Caco-2 (cell line): ENCODE measurements around the gene MED14. TPM values are rescaled to one million over a fixed set of nuclear protein-coding genes. Genes with fewer than 3 reads are reported as not detected.

Source experiments
- BruUV-seq: library from RNA; stranded (reverse); fragments of 400-500 nt; replicated peaks from 2 replicates; lab custom pipeline; 2021; lab: Mats Ljungman, UMichigan
- CTCF ChIA-PET: fragments of 300-600 bp; sonication (Branson Sonifier 250); formaldehyde crosslinking; loops from one replicate; lab custom pipeline; 2022; ENCODE audit warnings: antibody characterized with exemption; lab: Charles Lee
- POLR2A ChIA-PET: fragments of 300-600 bp; sonication (Branson Sonifier 250); formaldehyde crosslinking; loops from one replicate; lab custom pipeline; 2022; ENCODE audit warnings: antibody characterized with exemption; lab: Charles Lee
- DNase-seq, 2 experiments: peaks; one replicate each; pipeline versions ENCODE4 v3.0.0 to v3.0.0-alpha.2; 2020 to 2022
- H3K27me3 ChIP-seq: replicated peaks from 2 replicates; pipeline ENCODE4 v1.6.0; 2011; ENCODE audit warnings: low read length; ENCODE audit not compliant: control insufficient read depth, insufficient read depth
- H3K36me3 ChIP-seq: 2 replicates; pipeline ENCODE4 v1.5.1; 2011; ENCODE audit warnings: low read length; ENCODE audit not compliant: control insufficient read depth, insufficient read depth
- H3K4me1 ChIP-seq: fragments of 250-450 bp; sonication (Bioruptor Pico); 2 replicates; pipeline ENCODE4 v1.5.1; 2020; ENCODE audit warnings: mild to moderate bottlenecking
- H3K4me3 ChIP-seq: 2 replicates; pipeline ENCODE4 v1.5.1; 2011; ENCODE audit warnings: low read depth, mild to moderate bottlenecking, control low read depth, low read length
- H3K9me3 ChIP-seq: fragments of 250-450 bp; sonication (Bioruptor Pico); 2 replicates; pipeline ENCODE4 v1.5.1; 2020; ENCODE audit warnings: mild to moderate bottlenecking, moderate library complexity
- H3K27ac Mint-ChIP-seq: one replicate; pipeline ENCODE4 v1.8.0; 2022; ENCODE audit warnings: mixed read lengths; ENCODE audit not compliant: unreplicated experiment
- H3K27me3 Mint-ChIP-seq: one replicate; pipeline ENCODE4 v1.8.0; 2022; ENCODE audit warnings: mixed read lengths; ENCODE audit not compliant: insufficient read depth, unreplicated experiment
- H3K36me3 Mint-ChIP-seq: one replicate; pipeline ENCODE4 v1.8.0; 2022; ENCODE audit warnings: mild to moderate bottlenecking, mixed read lengths; ENCODE audit not compliant: insufficient read depth, unreplicated experiment
- H3K4me1 Mint-ChIP-seq: one replicate; pipeline ENCODE4 v1.8.0; 2022; ENCODE audit warnings: low read depth, mixed read lengths; ENCODE audit not compliant: unreplicated experiment
- H3K4me3 Mint-ChIP-seq: one replicate; pipeline ENCODE4 v1.8.0; 2022; ENCODE audit warnings: mild to moderate bottlenecking, moderate library complexity, mixed read lengths; ENCODE audit not compliant: unreplicated experiment
- H3K9me3 Mint-ChIP-seq: one replicate; pipeline ENCODE4 v1.8.0; 2022; ENCODE audit warnings: mixed read lengths; ENCODE audit not compliant: unreplicated experiment
- intact Hi-C: fragments of 100-400 bp; cut with micrococcal nuclease; formaldehyde crosslinking; loops from one replicate; pipeline ENCODE4 v1.10.0; 2022; ENCODE audit not compliant: unreplicated experiment
- total RNA-seq: library from RNA; stranded (reverse); gene quantifications from 2 replicates; pipeline ENCODE4 v1.2.3, GENCODE V29; 2022
- TF ChIP-seq, protein P1 (sequence below), 2 experiments: fragments of 200-600 bp in 1 of 2; IDR thresholded peaks; 1 replicate in 1 of 2; 2 replicates in 1 of 2; pipeline versions ENCODE4 v1.5.1 to v1.8.0; 2011 to 2022; ENCODE audit warnings: antibody characterized with exemption in 1 of 2, control low read depth in 1 of 2, inconsistent platforms in 1 of 2, low read depth in 1 of 2, low read length in 1 of 2, mild to moderate bottlenecking in 1 of 2, moderate library complexity in 1 of 2; ENCODE audit not compliant: insufficient read depth in 1 of 2, severe bottlenecking in 1 of 2, unreplicated experiment in 1 of 2

MED14 gene
- total RNA-seq, 1 experiment from 2014 or later: 42.6 TPM

DNA sequence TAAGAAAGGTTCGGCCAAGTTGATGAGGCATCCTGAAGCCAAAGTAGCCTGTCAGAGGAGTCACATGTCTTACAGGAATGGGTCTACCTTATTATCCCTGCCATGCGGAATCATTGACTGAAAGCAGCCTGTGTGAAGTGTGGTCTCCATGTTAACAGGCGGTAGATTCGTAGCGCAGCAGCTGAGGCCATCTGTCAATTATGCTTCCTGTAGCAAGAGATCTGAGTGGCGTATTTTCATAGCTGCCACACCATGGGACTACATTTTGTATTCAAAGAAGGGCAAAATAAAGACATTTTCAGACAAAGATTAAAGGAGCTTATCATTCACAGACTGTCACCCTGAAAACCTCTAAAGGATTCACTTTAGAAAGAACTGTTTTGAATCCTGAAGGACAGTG is 11.2 kb upstream of the MED14 start:
- ChIA-PET CTCF (no interaction called here), POLR2A (no interaction called here)
- BruUV-seq: no TSS peak
- DNase-seq: no peak
- Mint-ChIP-seq H3K27me3 (no peaks in the 10 kb centered on the region), H3K9me3 (no peaks in the 10 kb centered on the region), H3K4me3 (no peak overlapping the region), H3K27ac (no peak overlapping the region), H3K4me1 (no peaks in the 10 kb centered on the region), H3K36me3 (no peaks in the 10 kb centered on the region)
- Histone ChIP-seq H3K9me3 (no peaks in the 10 kb centered on the region), H3K36me3 (no peaks in the 10 kb centered on the region), H3K4me1 (no peaks in the 10 kb centered on the region), H3K4me3 (no peak overlapping the region), H3K27me3 (no peaks in the 10 kb centered on the region)
- intact Hi-C loops: no loop called here
- TF ChIP-seq, protein P1, sequence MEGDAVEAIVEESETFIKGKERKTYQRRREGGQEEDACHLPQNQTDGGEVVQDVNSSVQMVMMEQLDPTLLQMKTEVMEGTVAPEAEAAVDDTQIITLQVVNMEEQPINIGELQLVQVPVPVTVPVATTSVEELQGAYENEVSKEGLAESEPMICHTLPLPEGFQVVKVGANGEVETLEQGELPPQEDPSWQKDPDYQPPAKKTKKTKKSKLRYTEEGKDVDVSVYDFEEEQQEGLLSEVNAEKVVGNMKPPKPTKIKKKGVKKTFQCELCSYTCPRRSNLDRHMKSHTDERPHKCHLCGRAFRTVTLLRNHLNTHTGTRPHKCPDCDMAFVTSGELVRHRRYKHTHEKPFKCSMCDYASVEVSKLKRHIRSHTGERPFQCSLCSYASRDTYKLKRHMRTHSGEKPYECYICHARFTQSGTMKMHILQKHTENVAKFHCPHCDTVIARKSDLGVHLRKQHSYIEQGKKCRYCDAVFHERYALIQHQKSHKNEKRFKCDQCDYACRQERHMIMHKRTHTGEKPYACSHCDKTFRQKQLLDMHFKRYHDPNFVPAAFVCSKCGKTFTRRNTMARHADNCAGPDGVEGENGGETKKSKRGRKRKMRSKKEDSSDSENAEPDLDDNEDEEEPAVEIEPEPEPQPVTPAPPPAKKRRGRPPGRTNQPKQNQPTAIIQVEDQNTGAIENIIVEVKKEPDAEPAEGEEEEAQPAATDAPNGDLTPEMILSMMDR (IDR thresholded peaks at IDR 0.05; ENCODE audit: insufficient read depth in 1 of 2, low read depth in 1 of 2, low read length in 1 of 2, severe bottlenecking in 1 of 2, unreplicated experiment in 1 of 2): no peak

- Histone ChIP-seq H3K36me3 (no peaks in the 10 kb centered on the region), H3K4me1 (no peaks in the 10 kb centered on the region; the same call in 1 of the 2 replicates), H3K9me3 (no peaks in the 10 kb centered on the region), H3K4me3 (peak overlapping the region; percentile 48), H3K27me3 (no peaks in the 10 kb centered on the region)
- Mint-ChIP-seq H3K4me1 (peaks cover 26% of the 10 kb centered on the region), H3K27ac (peak overlapping the region; percentile 89), H3K9me3 (no peaks in the 10 kb centered on the region), H3K27me3 (no peaks in the 10 kb centered on the region), H3K4me3 (peak overlapping the region; percentile 83), H3K36me3 (no peaks in the 10 kb centered on the region)
- TF ChIP-seq, protein P1 (IDR thresholded peaks at IDR 0.05; ENCODE audit: insufficient read depth in 1 of 2, low read depth in 1 of 2, low read length in 1 of 2, severe bottlenecking in 1 of 2, unreplicated experiment in 1 of 2): no peak
- ChIA-PET POLR2A (no interaction called here), CTCF (no interaction called here)
- DNase-seq: no peak
- intact Hi-C loops: loop anchor here (5.0 to 10.0 kb wide), 2 partner anchors 74 to 349 kb away; partner anchors contain the start of gene USP9X
- BruUV-seq: TSS peak; percentile 91
These were observed 796 bp upstream of the MED14 start for GRCh38 chrX:40736170-40736505.

GRCh38 chrX:40734971-40735324 is 394 bp downstream of the MED14 start:
- no peak for DNase-seq
- Mint-ChIP-seq H3K27me3 (no peaks in the 10 kb centered on the region), H3K27ac (peak overlapping the region; percentile 89), H3K4me3 (peak overlapping the region; percentile 83), H3K4me1 (peaks cover 31% of the 10 kb centered on the region), H3K9me3 (no peaks in the 10 kb centered on the region), H3K36me3 (no peaks in the 10 kb centered on the region)
- no peaks in the 10 kb centered on the region; the same call in 1 of the 2 replicates for H3K4me1 ChIP-seq
- CTCF ChIA-PET: interaction anchor here (0.7 kb wide), 1 partner anchor 81 kb away, joined by 4 read pairs; no protein-coding TSS in a partner anchor
- no peaks in the 10 kb centered on the region for H3K27me3 ChIP-seq
- TF ChIP-seq, protein P1 (IDR thresholded peaks at IDR 0.05; ENCODE audit: insufficient read depth in 1 of 2, low read depth in 1 of 2, low read length in 1 of 2, severe bottlenecking in 1 of 2, unreplicated experiment in 1 of 2): no peak
- POLR2A ChIA-PET: interaction anchor here (0.7 kb wide), 1 partner anchor 52 kb away, joined by 3 read pairs; no protein-coding TSS in a partner anchor
- intact Hi-C loops: loop anchor here (5.0 to 10.0 kb wide), 2 partner anchors 73 to 350 kb away; partner anchors contain the start of gene USP9X
- no peaks in the 10 kb centered on the region for H3K9me3 ChIP-seq
- no TSS peak for BruUV-seq
- peak overlapping the region; percentile 69 for H3K4me3 ChIP-seq
- no peaks in the 10 kb centered on the region for H3K36me3 ChIP-seq
